ENCODE results near the gene CHRM5.
"Not testable (repeated sequence)": the region's sequence is repeated elsewhere in the genome, so short reads cannot be mapped to it uniquely, and the experiment has no call there.

CHRM5 gene

GRCh38 chr15:34047893-34048775 lies 79.8 kb downstream of the CHRM5 start:
- Histone ChIP-seq H3K9ac (ENCODE audit: low read length) (no peak overlapping the region), H3K27me3 (ENCODE audit: control insufficient read depth, insufficient read depth, low read length) (no peaks in the 10 kb centered on the region), H3K36me3 (ENCODE audit: control insufficient read depth, low read depth, low read length) (no peaks in the 10 kb centered on the region), H3K9me3 (ENCODE audit: control insufficient read depth, low read depth, low read length) (peaks cover 8% of the 10 kb centered on the region), H3K4me3 (ENCODE audit: low read length) (no peak overlapping the region), H3K4me1 (ENCODE audit: control insufficient read depth, low read depth, low read length) (no peaks in the 10 kb centered on the region), H3K27ac (ENCODE audit: low read length) (no peak overlapping the region)

- H3K27ac ChIP-seq (ENCODE audit: low read length), result no peak overlapping the region
- H3K4me1 ChIP-seq (ENCODE audit: control insufficient read depth, low read depth, low read length), result no peaks in the 10 kb centered on the region
- H3K9ac ChIP-seq (ENCODE audit: low read length), result no peak overlapping the region
- no peak overlapping the region for H3K4me3 ChIP-seq (ENCODE audit: low read length)
- H3K27me3 ChIP-seq (ENCODE audit: control insufficient read depth, insufficient read depth, low read length), result no peaks in the 10 kb centered on the region
- peaks cover 8% of the 10 kb centered on the region for H3K9me3 ChIP-seq (ENCODE audit: control insufficient read depth, low read depth, low read length)
- no peaks in the 10 kb centered on the region for H3K36me3 ChIP-seq (ENCODE audit: control insufficient read depth, low read depth, low read length)
Measured at GRCh38 chr15:34049112-34049511, 80.8 kb downstream of the CHRM5 start.

GRCh38 chr15:34050385-34050784 lies 82.1 kb downstream of the CHRM5 start:
- H3K9ac ChIP-seq (ENCODE audit: low read length); H3K36me3 ChIP-seq (ENCODE audit: control insufficient read depth, low read depth, low read length); H3K4me1 ChIP-seq (ENCODE audit: control insufficient read depth, low read depth, low read length); H3K27me3 ChIP-seq (ENCODE audit: control insufficient read depth, insufficient read depth, low read length); H3K4me3 ChIP-seq (ENCODE audit: low read length); H3K27ac ChIP-seq (ENCODE audit: low read length); H3K9me3 ChIP-seq (ENCODE audit: control insufficient read depth, low read depth, low read length): not testable (repeated sequence)

GRCh38 chr15:34054081-34054707 lies 85.9 kb downstream of the CHRM5 start:
- Histone ChIP-seq H3K9me3 (ENCODE audit: control insufficient read depth, low read depth, low read length) (peaks cover 8% of the 10 kb centered on the region), H3K36me3 (ENCODE audit: control insufficient read depth, low read depth, low read length) (no peaks in the 10 kb centered on the region), H3K27me3 (ENCODE audit: control insufficient read depth, insufficient read depth, low read length) (no peaks in the 10 kb centered on the region), H3K4me3 (ENCODE audit: low read length) (no peak overlapping the region), H3K9ac (ENCODE audit: low read length) (no peak overlapping the region), H3K27ac (ENCODE audit: low read length) (no peak overlapping the region), H3K4me1 (ENCODE audit: control insufficient read depth, low read depth, low read length) (no peaks in the 10 kb centered on the region)

GRCh38 chr15:34055868-34056595 lies 87.7 kb downstream of the CHRM5 start:
- Histone ChIP-seq H3K27me3 (ENCODE audit: control insufficient read depth, insufficient read depth, low read length) (no peaks in the 10 kb centered on the region), H3K27ac (ENCODE audit: low read length) (no peak overlapping the region), H3K4me3 (ENCODE audit: low read length) (no peak overlapping the region), H3K9me3 (ENCODE audit: control insufficient read depth, low read depth, low read length) (peaks cover 5% of the 10 kb centered on the region), H3K36me3 (ENCODE audit: control insufficient read depth, low read depth, low read length) (no peaks in the 10 kb centered on the region), H3K4me1 (ENCODE audit: control insufficient read depth, low read depth, low read length) (no peaks in the 10 kb centered on the region), H3K9ac (ENCODE audit: low read length) (no peak overlapping the region)

GRCh38 chr15:34056911-34057310 lies 88.6 kb downstream of the CHRM5 start:
- no peaks in the 10 kb centered on the region for H3K4me1 ChIP-seq (ENCODE audit: control insufficient read depth, low read depth, low read length)
- H3K9me3 ChIP-seq (ENCODE audit: control insufficient read depth, low read depth, low read length), result no peaks in the 10 kb centered on the region
- no peak overlapping the region for H3K4me3 ChIP-seq (ENCODE audit: low read length)
- H3K27ac ChIP-seq (ENCODE audit: low read length), result no peak overlapping the region
- no peaks in the 10 kb centered on the region for H3K36me3 ChIP-seq (ENCODE audit: control insufficient read depth, low read depth, low read length)
- H3K9ac ChIP-seq (ENCODE audit: low read length), result no peak overlapping the region
- no peaks in the 10 kb centered on the region for H3K27me3 ChIP-seq (ENCODE audit: control insufficient read depth, insufficient read depth, low read length)

- no peak overlapping the region for H3K4me3 ChIP-seq (ENCODE audit: low read length)
- H3K9me3 ChIP-seq (ENCODE audit: control insufficient read depth, low read depth, low read length), result no peaks in the 10 kb centered on the region
- H3K9ac ChIP-seq (ENCODE audit: low read length), result no peak overlapping the region
- no peak overlapping the region for H3K27ac ChIP-seq (ENCODE audit: low read length)
- no peaks in the 10 kb centered on the region for H3K27me3 ChIP-seq (ENCODE audit: control insufficient read depth, insufficient read depth, low read length)
- H3K36me3 ChIP-seq (ENCODE audit: control insufficient read depth, low read depth, low read length), result no peaks in the 10 kb centered on the region
- no peaks in the 10 kb centered on the region for H3K4me1 ChIP-seq (ENCODE audit: control insufficient read depth, low read depth, low read length)
Measured at GRCh38 chr15:34059476-34059875, 91.2 kb downstream of the CHRM5 start.

GRCh38 chr15:34059946-34060345 lies 91.6 kb downstream of the CHRM5 start:
- H3K27ac ChIP-seq (ENCODE audit: low read length), result no peak overlapping the region

GRCh38 chr15:34064438-34064837 lies 96.1 kb downstream of the CHRM5 start:
- Histone ChIP-seq H3K27me3 (ENCODE audit: control insufficient read depth, insufficient read depth, low read length) (no peaks in the 10 kb centered on the region), H3K36me3 (ENCODE audit: control insufficient read depth, low read depth, low read length) (no peaks in the 10 kb centered on the region), H3K4me3 (ENCODE audit: low read length) (no peak overlapping the region), H3K27ac (ENCODE audit: low read length) (no peak overlapping the region), H3K9me3 (ENCODE audit: control insufficient read depth, low read depth, low read length) (no peaks in the 10 kb centered on the region), H3K4me1 (ENCODE audit: control insufficient read depth, low read depth, low read length) (no peaks in the 10 kb centered on the region), H3K9ac (ENCODE audit: low read length) (no peak overlapping the region)

More at GRCh38 chr15:34059946-34060345, 91.6 kb downstream of the CHRM5 start:
- H3K9me3 ChIP-seq (ENCODE audit: control insufficient read depth, low read depth, low read length), result no peaks in the 10 kb centered on the region
- H3K27me3 ChIP-seq (ENCODE audit: control insufficient read depth, insufficient read depth, low read length), result no peaks in the 10 kb centered on the region
- H3K4me3 ChIP-seq (ENCODE audit: low read length), result no peak overlapping the region
- no peaks in the 10 kb centered on the region for H3K36me3 ChIP-seq (ENCODE audit: control insufficient read depth, low read depth, low read length)
- H3K4me1 ChIP-seq (ENCODE audit: control insufficient read depth, low read depth, low read length), result no peaks in the 10 kb centered on the region
- no peak overlapping the region for H3K9ac ChIP-seq (ENCODE audit: low read length)

- H3K27me3 ChIP-seq (ENCODE audit: control insufficient read depth, insufficient read depth, low read length), result no peaks in the 10 kb centered on the region
- H3K9me3 ChIP-seq (ENCODE audit: control insufficient read depth, low read depth, low read length), result no peaks in the 10 kb centered on the region
- no peaks in the 10 kb centered on the region for H3K4me1 ChIP-seq (ENCODE audit: control insufficient read depth, low read depth, low read length)
- no peak overlapping the region for H3K4me3 ChIP-seq (ENCODE audit: low read length)
- H3K9ac ChIP-seq (ENCODE audit: low read length), result no peak overlapping the region
- H3K27ac ChIP-seq (ENCODE audit: low read length), result no peak overlapping the region
- H3K36me3 ChIP-seq (ENCODE audit: control insufficient read depth, low read depth, low read length), result no peaks in the 10 kb centered on the region
Measured at GRCh38 chr15:34065261-34065660, 97.0 kb downstream of the CHRM5 start.

- Histone ChIP-seq H3K4me3 (ENCODE audit: low read length) (no peak overlapping the region), H3K36me3 (ENCODE audit: control insufficient read depth, low read depth, low read length) (no peaks in the 10 kb centered on the region), H3K9ac (ENCODE audit: low read length) (no peak overlapping the region), H3K4me1 (ENCODE audit: control insufficient read depth, low read depth, low read length) (no peaks in the 10 kb centered on the region), H3K27me3 (ENCODE audit: control insufficient read depth, insufficient read depth, low read length) (no peaks in the 10 kb centered on the region), H3K27ac (ENCODE audit: low read length) (no peak overlapping the region), H3K9me3 (ENCODE audit: control insufficient read depth, low read depth, low read length) (no peaks in the 10 kb centered on the region)
Measured at GRCh38 chr15:34065941-34066340, 97.6 kb downstream of the CHRM5 start.
